Thoracic aorta (tissue), 2 donors: ENCODE measurements around the gene TOR2A. TPM values are rescaled to one million over a fixed set of nuclear protein-coding genes. Genes with fewer than 3 reads are reported as not detected.

Experiments
- ATAC-seq: fragments of 150-250 bp; one replicate; pipeline ENCODE4 v1.8.0; 2017; ENCODE audit warnings: low read depth; ENCODE audit not compliant: insufficient number of reproducible peaks, low FRiP score
- DNase-seq: peaks from one replicate; pipeline ENCODE4 v3.0.0-alpha.2; 2020; ENCODE audit warnings: low spot score
- H3K27ac ChIP-seq, 2 donors: fragments of 200-600 bp; sonication (generic); 1 replicate in 1 of 2; 2 replicates in 1 of 2; pipeline ENCODE4 v1.5.1; 2016; ENCODE audit warnings: mild to moderate bottlenecking in 2 of 2, moderate library complexity in 2 of 2
- H3K27me3 ChIP-seq: fragments of 200-600 bp; sonication (generic); replicated peaks from 2 replicates; pipeline ENCODE4 v1.6.0; 2016; ENCODE audit warnings: mild to moderate bottlenecking; ENCODE audit not compliant: insufficient read depth
- H3K36me3 ChIP-seq: fragments of 200-600 bp; sonication (generic); one replicate; pipeline ENCODE4 v1.5.1; 2016
- H3K4me1 ChIP-seq, 2 donors: fragments of 200-600 bp; sonication (generic); 1 replicate in 1 of 2; 2 replicates in 1 of 2; pipeline versions ENCODE4 v1.5.1 to v1.6.0; 2016; ENCODE audit warnings: low read depth in 2 of 2, mild to moderate bottlenecking in 1 of 2; ENCODE audit not compliant: control insufficient read depth in 1 of 2
- H3K4me3 ChIP-seq: fragments of 200-600 bp; sonication (generic); 2 replicates; pipeline ENCODE4 v1.5.1; 2016; ENCODE audit warnings: mild to moderate bottlenecking
- H3K9me3 ChIP-seq: fragments of 200-600 bp; sonication (generic); 2 replicates; pipeline ENCODE4 v1.5.1; 2016
- total RNA-seq, 2 donors: library from RNA; depleted of rRNA; stranded (reverse); fragments of >200 nt; gene quantifications; one replicate each; pipeline versions ENCODE4 v1.1.0 to v1.2.3, GENCODE V29; 2016
- TF ChIP-seq, protein P1 (sequence below): fragments of 200-600 bp; sonication (generic); IDR thresholded peaks from one replicate; pipeline ENCODE4 v1.5.1; 2019; ENCODE audit warnings: antibody characterized with exemption

TOR2A gene
- total RNA-seq, 2 donors from 2014 or later = 14.5 to 16.9 TPM

DNA sequence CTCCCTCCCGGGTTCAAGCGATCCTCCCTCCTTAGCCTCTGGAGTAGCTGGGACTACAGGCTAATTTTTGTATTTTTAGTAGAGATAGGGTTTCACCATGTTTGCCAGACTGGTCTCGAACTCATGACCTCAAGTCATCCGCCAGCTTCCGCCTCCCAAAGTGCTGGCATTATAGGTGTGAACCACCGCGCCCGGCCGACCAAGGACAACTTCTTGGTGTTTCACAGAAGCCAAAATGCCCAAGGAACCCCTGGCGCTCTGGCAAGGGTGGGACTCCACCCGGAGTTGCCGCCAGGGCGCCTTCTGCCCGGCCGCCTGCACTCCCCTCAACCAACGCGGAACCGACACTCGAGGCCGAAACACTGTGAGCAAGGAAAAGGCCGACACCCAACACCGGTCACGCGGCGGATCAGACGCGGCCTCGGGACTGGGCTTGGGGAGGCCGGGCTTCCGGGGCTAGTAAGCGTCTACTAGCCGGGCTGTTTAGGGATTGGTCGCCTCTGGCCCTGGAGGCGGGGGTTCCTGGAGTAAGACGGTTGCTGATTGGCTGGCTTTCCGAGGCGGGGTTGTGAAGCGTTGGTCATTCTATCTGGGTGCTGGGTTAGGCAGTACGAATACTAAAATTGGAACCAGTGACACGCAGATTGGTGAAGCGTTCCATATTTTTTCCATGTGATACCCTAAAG lies 36.0 kb downstream of the TOR2A start:
- H3K4me1 ChIP-seq = peaks cover 4% of the 10 kb centered on the region in 2 donors
- H3K4me3 ChIP-seq = peak overlapping the region; percentile 71
- H3K36me3 ChIP-seq = peaks cover 4% of the 10 kb centered on the region
- H3K9me3 ChIP-seq = no peaks in the 10 kb centered on the region
- H3K27me3 ChIP-seq = no peaks in the 10 kb centered on the region
- H3K27ac ChIP-seq = peak overlapping the region; percentile 77 to 93
- peak; percentile 97 for ATAC-seq
- DNase-seq = peak; percentile 94
- TF ChIP-seq, protein P1, sequence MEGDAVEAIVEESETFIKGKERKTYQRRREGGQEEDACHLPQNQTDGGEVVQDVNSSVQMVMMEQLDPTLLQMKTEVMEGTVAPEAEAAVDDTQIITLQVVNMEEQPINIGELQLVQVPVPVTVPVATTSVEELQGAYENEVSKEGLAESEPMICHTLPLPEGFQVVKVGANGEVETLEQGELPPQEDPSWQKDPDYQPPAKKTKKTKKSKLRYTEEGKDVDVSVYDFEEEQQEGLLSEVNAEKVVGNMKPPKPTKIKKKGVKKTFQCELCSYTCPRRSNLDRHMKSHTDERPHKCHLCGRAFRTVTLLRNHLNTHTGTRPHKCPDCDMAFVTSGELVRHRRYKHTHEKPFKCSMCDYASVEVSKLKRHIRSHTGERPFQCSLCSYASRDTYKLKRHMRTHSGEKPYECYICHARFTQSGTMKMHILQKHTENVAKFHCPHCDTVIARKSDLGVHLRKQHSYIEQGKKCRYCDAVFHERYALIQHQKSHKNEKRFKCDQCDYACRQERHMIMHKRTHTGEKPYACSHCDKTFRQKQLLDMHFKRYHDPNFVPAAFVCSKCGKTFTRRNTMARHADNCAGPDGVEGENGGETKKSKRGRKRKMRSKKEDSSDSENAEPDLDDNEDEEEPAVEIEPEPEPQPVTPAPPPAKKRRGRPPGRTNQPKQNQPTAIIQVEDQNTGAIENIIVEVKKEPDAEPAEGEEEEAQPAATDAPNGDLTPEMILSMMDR = peak; percentile 41

DNA sequence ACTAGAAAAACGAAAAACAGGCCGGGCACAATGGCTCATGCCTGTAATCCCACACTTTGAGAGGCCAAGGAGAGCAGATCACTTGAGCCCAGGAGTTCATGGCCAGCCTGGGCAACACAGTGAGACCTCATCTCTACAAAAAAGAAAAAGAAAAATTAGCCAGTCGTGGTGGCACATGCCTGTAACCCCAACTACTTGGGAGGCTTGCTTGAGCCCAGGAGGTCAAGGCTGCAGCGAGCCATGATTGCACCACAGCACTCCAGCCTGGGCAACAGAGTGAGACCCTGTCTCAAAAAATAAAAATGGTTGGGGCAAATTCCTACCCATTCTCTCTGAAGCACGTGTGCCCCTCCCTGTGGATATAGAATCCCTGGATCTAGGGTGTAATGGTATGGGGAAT lies 36.7 kb downstream of the TOR2A start:
- peaks cover 4% of the 10 kb centered on the region in 2 donors for H3K4me1 ChIP-seq
- H3K36me3 ChIP-seq = peaks cover 4% of the 10 kb centered on the region
- no peaks in the 10 kb centered on the region for H3K9me3 ChIP-seq
- ATAC-seq = no peak
- no peak overlapping the region for H3K4me3 ChIP-seq
- no peak for DNase-seq
- H3K27me3 ChIP-seq = no peaks in the 10 kb centered on the region
- TF ChIP-seq, protein P1 = no peak
- H3K27ac ChIP-seq = peak overlapping the region in 1 of 2 donors; percentile 93

DNA sequence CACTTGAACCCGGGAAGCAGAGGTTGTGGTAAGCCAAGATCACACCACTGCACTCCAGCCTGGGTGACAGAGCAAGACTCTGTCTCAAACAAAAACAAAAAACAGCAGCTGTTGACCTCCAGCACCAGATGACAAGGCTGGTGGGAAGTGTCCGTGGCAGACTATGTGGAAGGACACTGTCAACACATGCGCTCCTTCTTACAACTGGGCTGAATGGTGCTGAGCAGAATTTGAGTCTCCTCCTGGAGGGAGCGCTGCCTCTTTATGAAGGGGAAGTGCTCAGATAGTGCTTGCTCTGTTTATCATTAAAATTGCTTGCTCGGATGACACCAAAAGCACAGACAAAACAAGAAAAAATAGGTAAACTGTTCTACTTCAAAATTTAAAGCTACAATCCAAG lies 37.5 kb downstream of the TOR2A start:
- peaks cover 4% of the 10 kb centered on the region in 2 donors for H3K4me1 ChIP-seq
- no peaks in the 10 kb centered on the region for H3K9me3 ChIP-seq
- no peaks in the 10 kb centered on the region for H3K27me3 ChIP-seq
- H3K36me3 ChIP-seq = peaks cover 4% of the 10 kb centered on the region
- ATAC-seq (no peak), DNase-seq (no peak)
- TF ChIP-seq, protein P1 = no peak
- H3K27ac ChIP-seq = no peak overlapping the region
- H3K4me3 ChIP-seq = no peak overlapping the region

DNA sequence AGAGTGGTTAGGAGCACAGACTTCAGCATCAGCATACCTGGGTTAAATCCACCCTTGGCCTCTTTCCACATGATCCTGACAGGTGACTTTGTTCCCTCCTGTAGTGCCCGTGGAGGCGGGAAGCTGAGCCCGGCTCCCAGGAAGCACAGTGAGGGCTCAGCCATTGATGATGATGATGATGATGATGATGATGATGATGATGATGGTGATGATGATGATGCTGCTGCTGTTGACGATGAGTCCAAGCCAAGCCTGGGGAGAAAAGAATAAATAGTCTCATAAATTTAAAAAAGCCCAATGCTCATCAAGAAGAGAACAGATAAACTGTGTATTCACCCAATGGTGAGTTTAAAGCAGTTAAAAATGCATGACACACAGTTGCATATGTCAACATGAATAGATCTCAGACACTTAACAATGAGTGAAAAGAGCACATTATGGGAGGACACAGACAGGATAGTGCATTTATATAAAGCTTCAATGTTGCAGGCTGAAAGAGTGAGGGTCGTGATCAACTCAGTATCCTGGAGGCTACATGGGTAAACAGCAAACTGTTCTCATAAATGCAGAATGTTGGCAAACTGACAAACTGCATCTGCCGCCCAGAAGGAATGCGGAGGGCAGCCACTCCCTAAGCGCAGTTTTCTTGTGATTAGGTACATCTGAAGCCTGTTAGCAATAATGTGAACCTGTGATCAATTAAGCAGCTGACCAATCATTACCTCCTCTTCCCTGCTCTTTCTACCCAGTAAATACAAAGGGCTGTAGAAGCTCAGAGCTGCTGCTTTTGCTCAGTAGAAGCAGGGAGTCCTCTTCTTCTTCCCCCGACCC lies 40.0 kb downstream of the TOR2A start:
- Histone ChIP-seq H3K27me3 (no peaks in the 10 kb centered on the region), H3K36me3 (peaks cover 8% of the 10 kb centered on the region), H3K4me1 (peaks cover 4% of the 10 kb centered on the region in 2 donors), H3K4me3 (no peak overlapping the region), H3K9me3 (no peaks in the 10 kb centered on the region), H3K27ac (no peak overlapping the region)
- no peak for ATAC-seq
- TF ChIP-seq, protein P1 = no peak
- no peak for DNase-seq

DNA sequence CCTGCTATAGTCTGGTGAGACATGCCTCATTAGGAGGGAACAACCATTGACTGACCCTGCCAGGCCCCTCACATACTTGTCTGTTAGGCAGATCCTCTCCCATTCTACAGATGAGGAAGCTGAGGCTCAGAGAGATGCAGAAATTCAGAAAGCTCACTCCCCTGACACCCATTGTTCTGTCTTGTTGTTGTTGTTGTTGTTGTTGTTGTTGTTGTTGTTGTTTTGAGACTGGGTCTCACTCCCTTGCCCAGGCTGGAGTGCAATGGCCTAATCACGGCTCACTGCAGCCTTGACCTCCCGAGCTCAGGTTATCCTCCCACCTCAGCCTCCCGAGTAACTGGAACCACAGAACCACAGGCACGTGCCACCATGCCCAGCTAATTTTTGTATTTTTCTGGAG lies 41.4 kb downstream of the TOR2A start:
- no peaks in the 10 kb centered on the region for H3K27me3 ChIP-seq
- no peak for ATAC-seq
- H3K36me3 ChIP-seq = peaks cover 8% of the 10 kb centered on the region
- H3K27ac ChIP-seq = no peak overlapping the region
- peaks cover 0 to under 1% of the 10 kb centered on the region in 2 donors for H3K4me1 ChIP-seq
- H3K9me3 ChIP-seq = no peaks in the 10 kb centered on the region
- TF ChIP-seq, protein P1 = no peak
- no peak overlapping the region for H3K4me3 ChIP-seq
- no peak for DNase-seq
